ENCODE data around the gene SH3RF1. TPM values are rescaled to one million over a fixed set of nuclear protein-coding genes. Genes with fewer than 3 reads are reported as not detected.

Gene SH3RF1
- polyA plus RNA-seq, 1 experiment: 11.0 TPM

DNA sequence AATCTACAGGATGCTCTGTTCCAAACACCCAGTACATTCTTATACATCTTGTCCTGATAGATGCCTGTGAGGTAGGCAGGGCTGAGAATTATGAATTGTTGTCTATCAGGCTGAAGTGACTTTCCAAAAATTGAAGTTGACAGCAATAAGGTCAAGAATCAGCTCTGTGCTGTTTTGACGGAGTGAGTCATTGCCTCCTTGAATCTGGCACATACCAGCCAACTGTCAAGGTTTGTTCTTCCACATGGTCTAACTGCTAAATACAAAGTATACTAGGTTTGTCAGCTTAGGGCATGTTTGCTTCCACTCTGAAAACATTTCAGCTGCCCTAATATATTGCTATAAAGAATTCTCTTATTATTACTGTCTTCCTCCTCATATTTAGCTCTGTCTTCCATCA, 32.3 kb downstream of the SH3RF1 start:
- TF ChIP-seq, protein P1, sequence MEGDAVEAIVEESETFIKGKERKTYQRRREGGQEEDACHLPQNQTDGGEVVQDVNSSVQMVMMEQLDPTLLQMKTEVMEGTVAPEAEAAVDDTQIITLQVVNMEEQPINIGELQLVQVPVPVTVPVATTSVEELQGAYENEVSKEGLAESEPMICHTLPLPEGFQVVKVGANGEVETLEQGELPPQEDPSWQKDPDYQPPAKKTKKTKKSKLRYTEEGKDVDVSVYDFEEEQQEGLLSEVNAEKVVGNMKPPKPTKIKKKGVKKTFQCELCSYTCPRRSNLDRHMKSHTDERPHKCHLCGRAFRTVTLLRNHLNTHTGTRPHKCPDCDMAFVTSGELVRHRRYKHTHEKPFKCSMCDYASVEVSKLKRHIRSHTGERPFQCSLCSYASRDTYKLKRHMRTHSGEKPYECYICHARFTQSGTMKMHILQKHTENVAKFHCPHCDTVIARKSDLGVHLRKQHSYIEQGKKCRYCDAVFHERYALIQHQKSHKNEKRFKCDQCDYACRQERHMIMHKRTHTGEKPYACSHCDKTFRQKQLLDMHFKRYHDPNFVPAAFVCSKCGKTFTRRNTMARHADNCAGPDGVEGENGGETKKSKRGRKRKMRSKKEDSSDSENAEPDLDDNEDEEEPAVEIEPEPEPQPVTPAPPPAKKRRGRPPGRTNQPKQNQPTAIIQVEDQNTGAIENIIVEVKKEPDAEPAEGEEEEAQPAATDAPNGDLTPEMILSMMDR (IDR thresholded peaks at IDR 0.05; ENCODE audit: low read depth, low read length): no peak
- no peaks in the 10 kb centered on the region for H3K9me3 ChIP-seq (ENCODE audit: control insufficient read depth, insufficient read depth, low read length)
- no peak for DNase-seq (ENCODE audit: low read depth, low spot score)
- no peak overlapping the region for H3K27ac ChIP-seq (ENCODE audit: low read depth, low read length)
- CTCF ChIA-PET: interaction anchor here (1.3 to 1.4 kb wide), 3 partner anchors 31 to 248 kb away, joined by 3 to 5 read pairs (median 4); no protein-coding TSS in a partner anchor
- POLR2A ChIA-PET: interaction anchor here (0.8 kb wide), 1 partner anchor 11 kb away, joined by 3 read pairs; no protein-coding TSS in a partner anchor
- no peak overlapping the region for H3K4me3 ChIP-seq (ENCODE audit: low read depth, low read length)
- H3K27me3 ChIP-seq (ENCODE audit: control insufficient read depth, insufficient read depth, low read length): no peaks in the 10 kb centered on the region

GRCh38 chr4:169236873-169237626, 33.7 kb downstream of the SH3RF1 start:
- Histone ChIP-seq H3K27me3 (ENCODE audit: control insufficient read depth, insufficient read depth, low read length) (no peaks in the 10 kb centered on the region), H3K27ac (ENCODE audit: low read depth, low read length) (no peak overlapping the region), H3K4me3 (ENCODE audit: low read depth, low read length) (no peak overlapping the region), H3K9me3 (ENCODE audit: control insufficient read depth, insufficient read depth, low read length) (no peaks in the 10 kb centered on the region)
- POLR2A ChIA-PET: no interaction called here
- CTCF ChIA-PET: interaction anchor here (0.7 to 1.3 kb wide), 2 partner anchors 11 to 249 kb away, joined by 3 to 5 read pairs; no protein-coding TSS in a partner anchor
- no peak for DNase-seq (ENCODE audit: low read depth, low spot score)
- TF ChIP-seq, protein P1 (IDR thresholded peaks at IDR 0.05; ENCODE audit: low read depth, low read length): no peak

DNA sequence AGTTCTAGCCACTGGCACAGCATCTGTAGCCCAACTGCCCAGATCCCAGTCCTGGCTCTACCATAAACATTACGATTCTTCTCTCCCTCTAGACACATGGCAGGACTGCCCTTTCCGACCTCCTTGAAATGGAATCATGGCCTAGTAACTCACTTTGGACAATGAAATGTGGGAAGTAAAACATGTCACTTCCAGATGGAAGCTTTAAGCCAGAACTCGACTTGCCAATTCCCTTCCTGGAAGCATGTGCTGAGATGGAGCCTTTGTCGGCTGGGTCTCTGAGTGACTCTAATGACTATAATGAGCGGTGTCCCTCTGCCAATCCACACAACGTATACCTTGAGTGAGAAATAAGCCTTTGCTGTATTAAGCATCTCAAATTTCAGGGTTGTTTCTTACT, 34.7 kb downstream of the SH3RF1 start:
- ChIA-PET POLR2A (no interaction called here), CTCF (no interaction called here)

DNA sequence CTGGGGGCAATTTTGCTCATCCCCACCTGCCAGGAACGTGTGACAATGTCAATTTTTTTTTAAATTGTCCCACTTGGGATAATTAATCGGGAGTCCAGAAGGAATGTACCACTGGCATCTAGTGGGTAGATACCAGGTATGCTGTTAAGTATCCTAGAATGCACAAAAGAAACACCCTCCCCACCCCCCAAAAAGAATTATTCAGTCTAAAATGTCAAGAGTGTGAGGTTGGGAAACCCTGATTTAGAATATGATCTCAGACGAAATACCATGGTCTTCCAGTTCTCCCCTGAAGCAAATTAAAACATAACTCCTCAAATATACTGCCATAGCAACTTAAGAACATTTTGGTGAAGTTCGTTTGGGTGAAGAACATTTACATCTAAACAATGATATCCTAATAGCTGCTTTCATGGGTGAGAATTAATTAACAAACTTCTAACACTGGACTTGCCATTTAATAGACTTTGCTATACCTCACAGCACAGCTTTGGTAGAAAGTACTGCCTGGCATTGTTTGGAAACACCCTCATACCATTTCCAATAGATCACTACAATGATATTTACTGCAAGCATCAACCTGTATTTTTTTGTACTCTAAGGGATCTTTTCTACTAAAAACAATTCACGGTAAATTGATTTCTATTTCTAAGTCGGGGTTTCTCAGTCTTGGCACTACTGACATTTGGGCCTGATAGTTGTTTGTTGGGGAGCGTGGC, 36.5 kb downstream of the SH3RF1 start:
- TF ChIP-seq, protein P1 (IDR thresholded peaks at IDR 0.05; ENCODE audit: low read depth, low read length): no peak
- Histone ChIP-seq H3K27me3 (ENCODE audit: control insufficient read depth, insufficient read depth, low read length) (no peaks in the 10 kb centered on the region), H3K27ac (ENCODE audit: low read depth, low read length) (no peak overlapping the region), H3K4me3 (ENCODE audit: low read depth, low read length) (no peak overlapping the region), H3K9me3 (ENCODE audit: control insufficient read depth, insufficient read depth, low read length) (no peaks in the 10 kb centered on the region)
- ChIA-PET POLR2A (no interaction called here), CTCF (no interaction called here)
- no peak for DNase-seq (ENCODE audit: low read depth, low spot score)

More for the DNA sequence above, 34.7 kb downstream of the SH3RF1 start:
- TF ChIP-seq, protein P1 (IDR thresholded peaks at IDR 0.05; ENCODE audit: low read depth, low read length): no peak
- Histone ChIP-seq H3K9me3 (ENCODE audit: control insufficient read depth, insufficient read depth, low read length) (no peaks in the 10 kb centered on the region), H3K27me3 (ENCODE audit: control insufficient read depth, insufficient read depth, low read length) (no peaks in the 10 kb centered on the region), H3K4me3 (ENCODE audit: low read depth, low read length) (no peak overlapping the region), H3K27ac (ENCODE audit: low read depth, low read length) (no peak overlapping the region)
- DNase-seq (ENCODE audit: low read depth, low spot score): no peak

DNA sequence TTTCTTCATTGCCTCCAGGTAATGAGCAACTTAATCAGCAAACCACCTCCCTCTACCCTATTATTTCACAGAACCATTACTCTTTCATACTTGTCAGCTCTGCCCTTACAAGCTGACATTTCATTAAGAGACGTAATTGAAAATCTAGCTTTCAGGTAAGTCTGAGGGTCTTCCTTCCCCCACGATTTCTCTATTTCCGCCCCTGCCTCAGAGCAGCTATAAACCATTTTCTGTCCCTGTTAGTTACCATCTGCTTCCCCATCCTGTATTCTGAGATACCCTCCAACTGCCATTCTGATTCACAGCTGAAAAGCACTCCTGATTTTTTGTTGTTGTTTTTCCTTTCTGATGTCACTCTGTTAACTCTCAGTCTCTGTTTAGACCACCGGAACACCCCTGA, 37.1 kb downstream of the SH3RF1 start:
- no peaks in the 10 kb centered on the region for H3K9me3 ChIP-seq (ENCODE audit: control insufficient read depth, insufficient read depth, low read length)
- no peak for DNase-seq (ENCODE audit: low read depth, low spot score)
- no peaks in the 10 kb centered on the region for H3K27me3 ChIP-seq (ENCODE audit: control insufficient read depth, insufficient read depth, low read length)
- H3K4me3 ChIP-seq (ENCODE audit: low read depth, low read length): no peak overlapping the region
- POLR2A ChIA-PET: no interaction called here
- CTCF ChIA-PET: no interaction called here
- no peak overlapping the region for H3K27ac ChIP-seq (ENCODE audit: low read depth, low read length)
- TF ChIP-seq, protein P1 (IDR thresholded peaks at IDR 0.05; ENCODE audit: low read depth, low read length): no peak
